NCI-H2196 (cell line): ENCODE data around the gene RBFOX2.
A peak's percentile ranks its signal among the peaks of the same experiment; 100 is the strongest.

Experiments
- DNase-seq: peaks from one replicate; lab custom pipeline; 2025; ENCODE audit not compliant: unreplicated experiment; lab: John Stamatoyannopoulos, UW

Gene RBFOX2

GRCh38 chr22:35870517-35871293, 157.9 kb downstream of the RBFOX2 start:
- DNase-seq = no peak

GRCh38 chr22:35868938-35869337, 159.7 kb downstream of the RBFOX2 start:
- DNase-seq = no peak

- DNase-seq = no peak
Observed at GRCh38 chr22:35866651-35867050, 162.0 kb downstream of the RBFOX2 start.

- no peak for DNase-seq
Observed at GRCh38 chr22:35864545-35865165, 164.0 kb downstream of the RBFOX2 start.

- DNase-seq = no peak
Observed at GRCh38 chr22:35863432-35863831, 165.2 kb downstream of the RBFOX2 start.

- no peak for DNase-seq
Observed at GRCh38 chr22:35862697-35863096, 165.9 kb downstream of the RBFOX2 start.

- DNase-seq = no peak
Observed at GRCh38 chr22:35861451-35861850, 167.2 kb downstream of the RBFOX2 start.

GRCh38 chr22:35860837-35861236, 167.8 kb downstream of the RBFOX2 start:
- no peak for DNase-seq

- DNase-seq = no peak
Observed at GRCh38 chr22:35860087-35860733, 168.4 kb downstream of the RBFOX2 start.

- DNase-seq = no peak
Observed at GRCh38 chr22:35854334-35854733, 174.3 kb downstream of the RBFOX2 start.

GRCh38 chr22:35852076-35852475, 176.5 kb downstream of the RBFOX2 start:
- no peak for DNase-seq

- no peak for DNase-seq
Observed at GRCh38 chr22:35850831-35851230, 177.8 kb downstream of the RBFOX2 start.

GRCh38 chr22:35846804-35847203, 181.8 kb downstream of the RBFOX2 start:
- no peak for DNase-seq

- DNase-seq = no peak
Observed at GRCh38 chr22:35844886-35845285, 183.7 kb downstream of the RBFOX2 start.

- DNase-seq = no peak
Observed at GRCh38 chr22:35842954-35843353, 185.7 kb downstream of the RBFOX2 start.

- no peak for DNase-seq
Observed at GRCh38 chr22:35842519-35842913, 186.1 kb downstream of the RBFOX2 start.

- no peak for DNase-seq
Observed at GRCh38 chr22:35841907-35842518, 186.6 kb downstream of the RBFOX2 start.

GRCh38 chr22:35840302-35840739, 188.3 kb downstream of the RBFOX2 start:
- peak; percentile 81 for DNase-seq

- no peak for DNase-seq
Observed at GRCh38 chr22:35839841-35840301, 188.8 kb downstream of the RBFOX2 start.

GRCh38 chr22:35838855-35839576, 189.6 kb downstream of the RBFOX2 start:
- peak; percentile 2 for DNase-seq
